ENCODE data around the gene COL27A1.

The COL27A1 gene

DNA sequence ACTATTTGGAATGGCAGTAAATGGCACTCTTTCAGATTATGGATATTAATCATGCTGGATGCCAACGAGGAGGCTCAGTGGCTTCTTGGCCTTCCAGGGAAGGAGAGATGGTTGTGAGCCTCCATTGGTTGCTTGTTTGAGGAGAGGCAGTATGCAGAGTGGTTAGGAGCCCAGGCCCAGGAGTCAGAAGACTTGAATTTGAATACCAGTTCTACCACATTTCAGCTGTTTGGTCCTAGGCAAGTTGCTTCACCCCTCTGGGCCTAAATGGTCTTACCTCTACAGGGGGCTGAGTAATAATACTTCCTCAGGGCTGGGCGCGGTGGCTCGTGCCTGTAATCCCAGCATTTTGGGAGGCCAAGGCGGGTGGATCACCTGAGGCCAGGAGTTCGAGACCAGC is 52.5 kb downstream of the COL27A1 start:
- DNase-seq = no peak

DNA sequence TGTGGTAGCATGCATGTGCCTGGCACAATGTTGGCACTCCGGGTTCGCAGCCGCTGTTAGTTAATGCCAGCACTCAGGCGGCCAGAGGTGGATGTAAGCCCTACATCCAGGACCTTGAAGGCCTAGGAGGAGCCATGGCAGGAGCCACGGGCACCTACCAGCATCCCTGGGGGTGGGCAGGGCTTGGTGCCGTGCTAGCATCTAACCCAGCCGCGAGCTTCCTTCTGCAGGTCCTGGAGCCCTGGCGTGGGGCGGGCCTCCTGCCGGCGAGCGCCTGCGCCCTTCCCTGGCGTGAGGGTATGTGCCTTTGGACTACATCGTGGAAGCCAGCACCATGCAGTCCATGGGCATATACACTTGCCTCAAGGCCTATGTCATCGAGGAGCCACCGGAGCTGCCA is 53.8 kb downstream of the COL27A1 start:
- DNase-seq = no peak

DNA sequence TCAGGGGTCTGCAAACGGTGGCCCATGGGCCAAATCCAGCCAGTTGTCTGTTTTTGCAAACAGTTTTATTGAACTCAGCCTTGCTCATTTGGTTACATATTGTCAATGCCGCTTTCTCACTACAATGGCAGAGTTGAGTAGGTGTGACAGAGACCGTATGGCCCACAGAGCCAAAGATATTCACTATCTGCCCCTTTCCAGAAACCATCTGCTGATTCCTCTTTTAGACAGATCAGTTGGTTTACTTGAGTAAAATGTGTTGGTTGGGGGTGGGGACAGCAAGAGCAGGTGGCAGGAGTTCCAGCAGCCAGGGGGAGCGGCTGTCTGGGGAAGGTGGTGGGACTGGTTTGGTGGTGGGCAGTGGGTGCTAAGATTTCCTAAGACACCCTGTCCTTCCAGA is 54.8 kb downstream of the COL27A1 start:
- no peak for DNase-seq

DNA sequence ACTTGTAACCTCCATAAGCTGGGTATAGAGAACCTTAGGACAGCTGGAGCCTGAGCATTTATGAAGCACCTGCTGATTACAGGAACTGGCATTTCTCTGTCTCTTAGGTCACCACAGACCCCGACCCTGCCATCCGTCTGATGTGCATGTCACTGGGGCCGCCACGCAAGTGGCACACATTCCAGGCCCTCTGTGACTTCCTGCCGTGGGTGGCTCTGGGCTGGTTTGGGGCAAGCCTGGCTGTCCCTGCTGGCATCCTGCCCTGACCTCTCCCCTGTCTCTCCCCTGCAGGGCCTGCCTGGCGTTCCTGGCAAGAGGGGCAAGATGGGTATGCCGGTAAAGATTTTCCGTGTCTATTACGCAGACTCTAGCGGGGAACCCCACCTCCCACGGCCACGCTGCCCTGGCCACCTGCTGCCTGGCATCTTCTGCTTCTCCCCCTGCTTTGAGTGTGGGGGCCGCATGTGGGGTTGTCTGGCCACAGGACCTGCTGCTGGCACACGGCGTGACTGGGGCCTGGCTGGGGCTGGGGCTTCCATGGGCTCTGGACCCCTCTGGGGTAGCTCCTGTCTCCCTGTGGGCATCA is 55.4 kb downstream of the COL27A1 start:
- no peak for DNase-seq

DNA sequence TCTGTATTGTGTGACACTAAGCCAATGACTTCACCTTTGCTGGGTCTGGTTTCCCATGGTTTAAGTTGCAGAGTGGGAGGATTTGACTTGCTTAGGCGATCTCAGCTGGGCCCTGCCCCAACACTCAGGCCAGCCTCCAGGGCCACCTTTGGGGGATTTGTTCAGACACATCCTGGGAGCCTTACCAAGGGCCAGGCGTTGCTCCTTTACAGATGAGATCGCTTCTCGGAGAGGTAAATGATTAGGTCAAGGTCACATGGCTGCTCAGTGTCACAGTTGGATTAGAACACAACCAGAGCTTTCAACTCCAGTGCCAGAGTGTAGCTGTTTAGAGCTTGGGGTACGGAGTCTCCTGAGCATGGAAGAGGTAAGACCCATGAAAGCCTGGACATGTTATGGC is 57.5 kb downstream of the COL27A1 start:
- no peak for DNase-seq

DNA sequence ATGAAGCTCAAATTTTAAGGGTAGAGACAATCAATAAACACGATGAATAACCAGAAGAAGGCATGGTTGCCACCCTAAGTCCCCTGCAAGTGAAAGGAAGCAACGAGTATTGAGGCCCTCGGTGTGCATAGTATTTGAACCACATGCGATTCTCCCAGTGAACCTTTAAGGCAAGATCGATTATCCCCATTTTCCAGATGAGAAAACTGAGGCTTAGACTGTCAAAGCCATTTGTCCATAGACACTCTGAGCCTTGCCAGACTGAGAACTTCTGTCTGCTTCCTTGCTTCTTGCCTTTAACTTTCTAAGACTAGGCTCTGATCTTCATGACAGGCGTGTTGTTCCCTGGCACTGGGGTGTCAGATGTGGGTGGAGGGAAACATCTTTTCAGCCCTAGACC is 58.2 kb downstream of the COL27A1 start:
- DNase-seq = no peak

DNA sequence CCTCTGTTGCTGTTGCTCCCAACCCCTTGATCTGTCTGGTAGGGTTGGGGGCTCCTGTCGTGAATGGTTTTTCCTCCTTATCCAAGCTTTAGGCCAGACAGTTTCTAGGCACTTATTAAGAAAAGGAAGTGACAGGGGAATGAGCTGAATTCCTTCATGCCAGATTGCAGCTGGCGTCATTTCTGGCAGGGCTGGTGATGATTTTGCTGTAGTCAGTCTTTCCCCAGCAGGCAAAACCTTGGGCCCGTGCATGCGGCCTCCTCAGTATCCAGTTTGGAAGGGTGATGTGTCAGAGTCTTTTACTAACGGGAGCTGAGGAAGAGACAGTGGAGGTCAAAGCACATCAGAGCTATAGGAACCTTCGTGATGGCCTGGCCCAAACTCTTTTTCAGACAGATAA is 58.8 kb downstream of the COL27A1 start:
- no peak for DNase-seq

DNA sequence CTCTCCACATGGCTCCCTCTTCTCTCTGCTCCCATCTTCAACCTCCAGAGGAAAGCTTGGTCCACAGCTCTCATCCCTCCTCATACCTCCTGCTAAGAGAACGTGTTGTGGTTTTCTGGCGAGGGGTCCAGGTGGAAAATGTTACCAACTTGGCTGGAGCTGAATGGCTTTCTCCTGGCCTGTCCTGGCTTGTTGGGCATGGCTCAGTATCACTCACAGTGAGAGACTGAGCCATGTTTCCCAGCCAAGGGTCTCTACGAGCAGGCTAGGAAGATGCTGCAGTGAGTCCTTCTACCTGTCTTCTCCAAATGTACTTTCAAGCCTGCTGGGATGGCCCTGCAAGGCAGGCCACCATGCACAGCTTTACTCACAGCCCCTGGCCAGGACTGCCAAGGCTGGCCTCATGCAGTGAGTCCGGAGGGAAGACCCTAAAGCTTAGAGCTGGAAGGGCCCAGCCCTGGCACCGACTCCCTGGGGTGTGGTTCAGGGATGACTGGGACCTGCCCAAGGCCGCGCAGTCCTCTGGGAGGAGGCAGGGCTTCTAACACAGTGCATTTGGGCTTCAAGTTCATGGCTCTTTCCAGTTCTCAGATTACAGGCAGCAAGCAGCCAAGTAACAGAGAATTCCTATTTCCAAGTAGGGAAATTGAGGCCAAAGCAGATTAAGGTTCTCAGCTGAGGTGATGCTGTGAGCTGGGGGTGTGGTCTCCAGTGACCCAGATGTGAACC is 59.5 kb downstream of the COL27A1 start:
- no peak for DNase-seq

DNA sequence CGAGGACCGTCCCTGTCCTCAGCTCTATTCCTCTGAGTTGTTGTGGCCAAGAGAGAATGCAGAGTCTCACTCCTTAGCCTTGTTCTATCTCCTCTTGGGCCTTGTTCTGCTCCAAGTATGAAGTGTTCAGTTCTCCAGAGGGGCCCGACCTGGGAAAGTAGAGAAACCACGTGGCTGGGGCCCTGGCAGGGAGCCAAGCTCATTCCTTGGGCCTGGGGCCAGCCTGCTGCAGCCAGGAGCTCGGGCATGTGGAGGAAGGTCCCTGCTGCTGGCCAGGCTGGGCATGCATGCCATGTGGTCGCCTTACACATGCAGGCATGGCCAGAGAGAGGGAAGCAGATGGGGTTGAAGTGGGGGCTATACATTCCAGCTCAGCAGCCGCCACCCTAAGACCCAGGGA is 60.7 kb downstream of the COL27A1 start:
- DNase-seq = no peak

DNA sequence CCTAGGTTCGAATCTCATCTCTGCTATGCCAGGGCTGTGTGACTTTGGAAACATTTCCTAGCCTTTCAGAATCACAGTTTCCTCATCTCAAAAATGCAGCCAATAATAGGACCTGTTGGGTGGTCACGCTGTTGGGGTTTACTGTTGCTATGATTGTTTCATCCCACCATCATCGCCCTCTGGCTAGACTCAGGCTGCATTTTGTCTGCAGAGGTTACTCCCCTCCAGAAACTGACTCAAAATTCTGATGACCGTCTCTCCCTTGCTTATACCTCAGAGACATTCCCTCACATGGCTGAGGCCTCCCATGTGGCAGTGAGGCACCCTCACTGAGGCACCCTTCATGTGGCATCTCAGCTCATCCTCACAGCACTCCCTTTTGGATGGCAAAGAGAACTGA is 61.6 kb downstream of the COL27A1 start:
- no peak for DNase-seq

DNA sequence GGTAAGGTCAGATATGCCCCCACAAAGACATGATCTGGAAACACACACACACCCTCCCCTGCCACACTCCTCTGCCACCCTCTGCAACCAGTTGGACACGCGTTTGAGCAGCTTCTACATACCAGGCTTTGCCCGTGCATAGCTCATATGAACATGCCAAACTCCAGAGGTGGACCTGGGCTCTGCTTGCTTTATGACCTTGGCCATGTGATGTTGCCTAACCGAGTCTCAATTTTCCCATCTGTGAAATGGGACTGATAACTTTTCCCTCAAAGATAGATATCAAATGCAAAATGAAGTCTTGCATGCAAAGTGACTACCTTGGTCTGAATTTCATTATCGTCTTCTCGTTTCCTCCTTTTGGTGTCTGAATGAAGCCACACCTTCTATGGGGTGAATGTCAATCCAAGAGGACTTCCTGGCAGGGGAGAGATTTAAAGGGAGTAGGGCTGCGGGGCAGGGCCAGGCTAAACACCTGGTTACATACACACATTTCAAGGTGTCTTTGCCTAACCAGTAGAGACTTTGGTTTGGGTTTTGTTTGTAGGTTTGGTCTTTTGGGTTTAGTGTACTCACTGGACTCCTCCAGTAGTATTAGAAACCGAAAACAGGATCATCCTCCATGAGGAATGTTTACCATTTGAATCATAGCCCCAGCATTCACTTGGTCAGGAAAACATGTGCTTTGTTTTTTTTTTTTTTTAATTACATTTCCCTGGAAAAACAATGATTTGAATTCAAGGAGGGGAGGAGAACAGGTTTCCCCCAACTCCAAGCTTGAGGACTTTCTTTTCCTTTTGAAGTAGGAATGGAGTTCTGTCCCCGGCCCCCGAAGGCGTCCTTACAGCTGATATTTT is 63.2 kb downstream of the COL27A1 start:
- DNase-seq = no peak

DNA sequence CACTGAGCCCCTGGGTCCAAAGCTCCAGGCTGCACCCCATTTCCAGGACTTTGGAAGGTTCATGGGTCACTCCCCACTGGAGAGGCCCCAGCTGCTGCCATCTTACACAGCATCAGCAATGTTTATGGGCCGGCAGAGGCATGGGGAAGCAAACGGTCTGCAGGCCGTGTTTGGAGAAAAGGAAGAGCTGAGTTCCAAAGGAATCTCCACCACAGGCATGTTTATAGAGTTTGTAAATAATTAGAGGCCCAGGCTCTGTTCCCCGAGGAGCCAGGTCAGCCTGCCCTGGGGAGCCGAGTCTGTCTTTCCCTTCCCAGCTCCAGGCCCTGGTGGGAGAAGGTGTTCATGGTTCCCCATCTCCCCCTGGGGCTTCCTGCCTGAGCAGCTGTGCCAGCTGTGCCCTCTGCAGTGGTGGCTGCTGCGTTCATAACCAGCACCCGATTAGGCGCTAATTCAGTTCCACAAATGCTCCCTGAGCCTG is 64.8 kb downstream of the COL27A1 start:
- no peak for DNase-seq

DNA sequence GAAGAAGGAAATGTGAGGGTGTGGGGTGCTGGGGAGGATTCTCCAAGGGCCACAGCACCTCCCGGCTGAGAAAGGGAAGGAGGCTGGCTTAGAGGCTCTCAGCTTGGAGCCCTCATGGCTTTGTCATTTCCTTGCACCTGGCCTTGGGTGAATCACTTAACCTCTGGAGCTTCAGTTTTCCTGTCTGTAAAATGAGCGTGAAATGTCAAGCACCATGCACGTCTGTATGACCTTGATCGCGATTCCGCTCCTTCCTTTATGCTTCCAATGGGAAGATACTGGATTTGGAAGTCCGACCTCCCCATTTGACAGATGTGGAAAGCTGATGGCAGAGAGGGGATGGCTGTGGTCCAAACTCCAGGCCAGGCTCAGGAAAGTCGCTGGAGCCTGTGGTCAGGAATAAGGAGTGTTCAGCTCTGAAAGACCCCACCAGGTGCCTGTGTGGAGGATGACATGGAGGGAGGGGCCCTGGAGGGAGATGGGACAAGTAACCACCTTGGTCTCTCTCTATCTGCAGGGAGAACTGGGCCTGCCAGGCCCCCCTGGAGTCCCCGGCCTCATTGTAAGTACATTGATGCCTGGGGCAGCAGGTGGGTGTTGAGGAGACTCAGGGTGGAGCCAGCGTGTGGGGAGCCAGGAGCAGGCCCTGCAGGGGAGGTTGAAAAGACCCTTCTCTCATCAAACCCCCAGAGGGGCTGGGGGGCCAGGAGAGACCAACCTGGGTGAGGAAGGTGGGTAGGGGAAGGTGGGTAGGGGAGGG is 66.5 kb downstream of the COL27A1 start:
- no peak for DNase-seq

DNA sequence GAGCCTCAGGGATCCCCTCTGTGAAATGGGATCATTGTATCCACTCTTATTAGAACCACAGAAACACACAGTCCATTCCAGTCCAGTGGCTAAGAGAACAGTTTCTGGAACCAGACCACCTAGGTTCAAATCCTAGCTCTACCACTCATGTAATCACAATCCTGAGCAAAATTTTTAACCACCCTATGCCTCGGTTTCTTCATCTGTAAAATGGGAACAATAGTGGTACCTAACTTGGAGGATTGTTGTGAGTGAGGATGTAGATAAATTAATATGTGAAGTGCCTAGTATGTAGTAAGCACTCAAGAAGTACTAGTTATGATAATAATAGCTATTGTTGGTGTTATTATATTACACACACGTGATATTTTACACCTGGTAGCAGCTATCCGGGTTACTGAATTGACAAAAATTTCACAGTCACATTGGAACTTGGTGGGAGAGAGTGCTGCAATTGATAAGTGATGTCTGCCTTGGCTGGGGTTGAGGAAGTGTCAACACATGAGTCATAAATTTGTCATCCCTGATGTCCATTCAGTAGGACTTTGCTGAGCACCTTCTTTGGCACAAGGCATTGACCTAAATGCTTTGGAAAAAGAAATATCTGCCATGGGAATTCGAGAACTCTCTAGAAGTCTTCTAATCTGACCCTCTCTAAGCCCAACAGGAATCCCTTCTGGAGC is 68.4 kb downstream of the COL27A1 start:
- DNase-seq = no peak

DNA sequence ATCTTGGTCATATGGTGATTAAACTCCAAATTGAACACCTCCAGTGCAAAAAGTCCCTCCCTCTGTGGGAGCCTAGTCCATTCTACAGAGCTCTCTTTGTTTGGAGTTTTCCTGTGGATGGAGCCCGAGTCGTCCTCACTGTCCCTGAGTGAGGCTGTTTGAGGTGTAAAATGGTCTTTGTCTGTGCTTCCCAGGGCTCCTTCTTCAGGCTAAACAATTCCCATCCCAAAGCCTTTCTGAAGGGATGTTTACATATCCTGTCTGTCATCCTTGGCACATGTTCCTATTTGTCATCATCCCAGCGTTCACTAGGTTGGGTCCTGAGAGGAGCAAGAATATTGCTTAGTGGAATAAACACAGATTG is 68.9 kb downstream of the COL27A1 start:
- DNase-seq = no peak

DNA sequence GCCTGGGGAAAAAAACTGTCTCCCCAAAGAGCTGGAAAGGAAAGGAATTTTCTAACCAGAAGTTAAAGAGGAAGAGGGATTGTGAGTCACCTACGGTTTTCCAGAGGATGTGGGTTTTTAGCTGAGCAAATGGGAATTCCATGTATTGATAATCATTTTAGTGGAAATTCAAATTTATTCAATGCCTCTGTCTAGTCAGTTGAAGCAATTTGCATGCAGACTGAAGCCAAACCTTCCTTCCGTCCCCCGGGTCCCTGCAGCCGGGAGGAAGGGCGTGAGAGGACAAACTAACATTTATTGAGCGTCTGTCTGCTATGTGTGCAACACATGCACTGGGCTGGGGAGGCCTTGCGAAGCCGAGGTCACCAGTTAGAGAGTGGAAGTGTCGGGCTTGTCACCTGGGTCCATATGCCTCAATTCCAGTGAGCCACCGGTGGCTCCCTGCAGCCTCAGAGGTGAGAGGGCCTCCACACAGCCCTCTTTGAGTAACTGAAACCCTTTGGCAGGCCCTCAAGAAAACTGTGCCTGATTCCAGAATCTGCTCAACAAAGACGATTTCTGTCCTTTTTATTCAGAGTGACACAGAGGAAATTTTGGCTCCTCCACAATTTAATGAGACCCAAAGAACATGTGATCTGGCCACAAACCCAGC is 70.3 kb downstream of the COL27A1 start:
- no peak for DNase-seq

DNA sequence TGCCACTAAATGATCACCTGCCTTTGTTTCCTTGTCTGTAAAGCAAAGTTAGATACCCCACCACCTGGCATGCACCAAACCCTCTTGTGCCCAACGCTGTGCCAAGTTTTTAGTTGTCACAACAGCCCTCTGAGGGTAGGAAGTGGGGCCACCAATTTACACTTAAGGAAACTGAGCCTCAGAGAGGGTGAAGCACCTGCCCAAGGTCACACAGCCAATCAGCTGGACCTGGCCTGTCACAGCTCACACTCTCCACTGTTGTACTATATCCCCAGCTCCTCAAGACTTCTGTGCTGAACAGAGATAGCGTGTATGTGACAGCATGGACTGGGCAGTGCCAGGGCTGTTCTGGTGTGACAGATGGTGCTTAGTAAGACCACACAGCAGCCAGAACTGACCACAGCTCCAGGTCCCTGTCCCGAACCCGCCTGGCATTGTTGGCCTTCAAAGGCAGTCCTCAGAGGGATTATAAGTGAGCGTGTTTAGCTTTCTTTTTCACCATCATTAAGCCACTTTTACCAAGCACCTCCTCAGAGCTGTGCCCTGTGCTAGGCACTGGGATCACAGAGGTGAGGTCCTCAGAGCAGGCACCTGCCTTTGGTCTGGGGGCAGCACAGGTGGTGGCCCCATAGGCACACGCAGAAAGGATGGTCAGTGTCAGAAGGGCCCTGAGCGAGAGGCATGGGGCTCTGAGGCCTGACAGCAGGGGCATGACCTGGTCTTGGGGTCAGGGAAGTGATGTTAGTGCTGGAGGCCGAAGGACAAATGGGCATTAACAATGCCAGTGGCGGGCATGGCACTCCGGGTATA is 71.1 kb downstream of the COL27A1 start:
- no peak for DNase-seq

DNA sequence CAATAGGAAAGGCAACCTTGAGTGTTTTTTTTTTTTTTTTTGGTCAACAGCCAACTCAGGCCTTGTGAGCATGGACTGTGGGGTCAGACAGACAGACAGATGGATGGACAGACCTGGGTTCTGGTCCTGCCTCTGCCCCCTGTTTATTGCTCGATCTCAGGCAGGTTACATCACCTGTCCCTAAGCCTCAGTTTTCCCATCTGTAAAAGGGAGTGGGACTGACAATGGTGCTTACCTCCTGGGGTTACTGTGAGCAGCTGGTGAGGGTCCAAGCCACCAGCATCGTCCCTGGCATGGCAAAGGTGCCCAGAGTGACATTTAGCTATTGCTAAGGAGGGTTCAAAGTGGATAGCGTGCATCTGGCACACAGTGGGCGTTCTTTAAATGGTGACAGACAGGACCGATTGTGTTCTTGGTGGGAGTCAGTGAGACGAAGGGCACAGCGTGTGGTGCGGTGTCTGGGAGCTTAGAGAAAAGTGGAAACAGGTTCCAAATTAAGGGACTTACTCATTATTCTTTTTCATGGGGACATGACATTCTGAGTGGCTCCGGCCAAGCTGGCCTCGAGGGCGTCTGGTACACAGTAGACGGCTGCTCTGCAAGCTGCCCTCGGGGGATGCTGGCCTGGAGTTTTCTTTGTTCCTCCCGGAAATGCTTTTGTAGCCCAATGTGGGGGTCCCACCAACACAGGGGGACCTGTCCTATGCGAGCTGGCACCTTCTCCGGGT is 72.1 kb downstream of the COL27A1 start:
- no peak for DNase-seq

DNA sequence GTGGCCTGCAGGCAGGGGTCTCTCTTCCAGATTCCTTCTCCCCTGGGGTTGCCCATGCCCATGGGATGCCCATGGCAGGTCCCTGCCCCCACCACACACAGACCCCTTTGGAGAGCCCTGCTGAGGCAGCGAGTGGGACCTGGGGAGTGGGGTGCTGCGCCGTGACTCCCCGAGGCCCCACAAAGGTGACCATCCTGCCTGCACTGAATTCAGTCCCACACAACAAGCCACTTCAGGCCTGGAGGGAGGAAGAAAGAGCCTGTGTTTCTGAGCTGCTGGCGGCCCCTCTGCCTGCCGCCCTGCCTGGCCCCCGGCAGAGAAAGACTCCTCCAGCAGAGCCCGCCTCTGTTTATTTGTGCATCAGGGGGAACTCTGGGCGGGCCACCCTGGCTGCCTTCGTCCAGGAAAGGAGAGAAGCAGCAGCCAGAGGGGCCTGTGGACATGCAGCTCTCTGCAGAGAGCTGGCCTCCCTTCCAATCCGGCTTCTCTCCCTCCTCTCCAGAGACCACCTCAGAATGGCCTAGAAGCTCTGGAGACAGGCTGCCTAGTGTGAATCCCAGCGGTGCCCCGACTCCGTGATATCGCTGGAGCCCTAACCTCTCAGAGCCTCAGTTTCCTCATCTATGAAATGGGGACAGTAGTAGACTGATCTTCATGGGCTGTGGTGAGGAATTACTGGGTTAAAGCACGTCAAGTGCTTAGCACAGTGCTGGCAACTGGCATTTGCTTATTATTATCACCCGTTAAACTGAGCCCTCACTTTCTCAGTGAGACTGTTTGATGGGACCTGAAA is 72.9 kb downstream of the COL27A1 start:
- no peak for DNase-seq

DNA sequence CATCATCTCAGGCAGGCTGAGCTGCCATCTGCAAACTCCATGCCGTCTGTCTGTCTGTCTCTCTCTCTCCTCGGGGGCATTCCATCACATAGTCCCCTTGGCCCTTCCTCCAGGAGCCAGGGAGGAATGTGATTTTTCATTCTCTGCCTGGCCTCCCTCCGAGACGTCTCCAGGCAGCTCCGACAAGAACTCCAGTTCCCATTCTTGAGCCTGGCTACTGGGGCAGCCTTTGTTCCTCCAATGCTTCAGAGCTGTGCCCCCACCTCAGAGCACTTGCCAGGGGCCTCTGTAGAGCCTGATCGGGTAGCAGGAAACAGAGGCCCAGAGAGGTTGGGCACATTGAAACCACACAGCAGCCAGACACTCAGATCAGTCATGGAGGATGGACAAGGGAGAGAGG is 74.0 kb downstream of the COL27A1 start:
- DNase-seq = no peak

Data from GF-D8 (cell line).